ENCODE data around the gene SH3PXD2B. TPM values are rescaled to one million over a fixed set of nuclear protein-coding genes. Genes with fewer than 3 reads are reported as not detected.
A peak's percentile ranks its signal among the peaks of the same experiment; 100 is the strongest.

Gene SH3PXD2B
- total RNA-seq, 1 donor from 2014 or later: 60.8 TPM

- no peak overlapping the region for H3K4me3 ChIP-seq
- intact Hi-C loops (cut with DNase I): no loop called here
- no peak for DNase-seq (ENCODE audit: low spot score in 2 of 2)
- no peak for TF ChIP-seq CTCF (IDR thresholded peaks at IDR 0.05)
- peaks cover 0 to 3% of the 10 kb centered on the region in 2 donors for H3K36me3 ChIP-seq
- H3K4me1 ChIP-seq: peaks cover 9 to 33% of the 10 kb centered on the region in 2 donors
- H3K27ac ChIP-seq: no peak overlapping the region
- no peaks in the 10 kb centered on the region for H3K9me3 ChIP-seq
- H3K27me3 ChIP-seq: no peaks in the 10 kb centered on the region
Observed at GRCh38 chr5:172422255-172422654, 32.1 kb downstream of the SH3PXD2B start.

DNA sequence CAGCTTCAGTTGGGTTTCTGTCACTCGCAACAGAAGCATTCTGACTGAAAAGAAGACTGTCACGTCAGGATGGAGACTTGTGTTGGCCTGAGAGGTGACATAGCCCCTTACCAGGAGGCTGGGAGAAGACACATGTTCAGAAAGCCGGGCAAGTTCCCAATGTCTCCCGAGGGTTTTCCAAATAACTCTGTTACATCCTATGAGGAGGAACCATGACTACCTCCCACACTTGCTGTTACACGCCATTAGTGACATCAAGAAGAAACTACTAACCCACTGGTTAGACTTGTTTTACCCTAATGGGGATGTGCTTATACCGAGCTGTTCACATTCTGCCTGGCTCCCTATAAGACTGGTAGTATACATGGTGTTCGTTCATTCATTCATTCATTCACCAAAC lies 33.3 kb downstream of the SH3PXD2B start:
- H3K4me3 ChIP-seq: no peak overlapping the region
- H3K9me3 ChIP-seq: no peaks in the 10 kb centered on the region
- H3K27me3 ChIP-seq: no peaks in the 10 kb centered on the region
- peak overlapping the region; percentile 71 to 81 for H3K27ac ChIP-seq
- peaks cover 0 to 3% of the 10 kb centered on the region in 2 donors for H3K36me3 ChIP-seq
- no peak for DNase-seq (ENCODE audit: low spot score in 2 of 2)
- H3K4me1 ChIP-seq: peaks cover 10 to 28% of the 10 kb centered on the region in 2 donors
- no peak for TF ChIP-seq CTCF (IDR thresholded peaks at IDR 0.05)
- intact Hi-C loops (cut with DNase I): no loop called here

- peak in 1 of 2 donors; percentile 89 for DNase-seq (ENCODE audit: low spot score in 2 of 2)
- H3K27ac ChIP-seq: peak overlapping the region; percentile 71 to 81
- no peaks in the 10 kb centered on the region for H3K27me3 ChIP-seq
- peaks cover 10 to 31% of the 10 kb centered on the region in 2 donors for H3K4me1 ChIP-seq
- no peaks in the 10 kb centered on the region for H3K9me3 ChIP-seq
- no peak for TF ChIP-seq CTCF (IDR thresholded peaks at IDR 0.05)
- H3K36me3 ChIP-seq: peaks cover 0 to 7% of the 10 kb centered on the region in 2 donors
- intact Hi-C loops (cut with DNase I): no loop called here
- H3K4me3 ChIP-seq: peak overlapping the region in 1 of 2 donors; percentile 19
Observed at GRCh38 chr5:172420235-172420939, 33.9 kb downstream of the SH3PXD2B start.

DNA sequence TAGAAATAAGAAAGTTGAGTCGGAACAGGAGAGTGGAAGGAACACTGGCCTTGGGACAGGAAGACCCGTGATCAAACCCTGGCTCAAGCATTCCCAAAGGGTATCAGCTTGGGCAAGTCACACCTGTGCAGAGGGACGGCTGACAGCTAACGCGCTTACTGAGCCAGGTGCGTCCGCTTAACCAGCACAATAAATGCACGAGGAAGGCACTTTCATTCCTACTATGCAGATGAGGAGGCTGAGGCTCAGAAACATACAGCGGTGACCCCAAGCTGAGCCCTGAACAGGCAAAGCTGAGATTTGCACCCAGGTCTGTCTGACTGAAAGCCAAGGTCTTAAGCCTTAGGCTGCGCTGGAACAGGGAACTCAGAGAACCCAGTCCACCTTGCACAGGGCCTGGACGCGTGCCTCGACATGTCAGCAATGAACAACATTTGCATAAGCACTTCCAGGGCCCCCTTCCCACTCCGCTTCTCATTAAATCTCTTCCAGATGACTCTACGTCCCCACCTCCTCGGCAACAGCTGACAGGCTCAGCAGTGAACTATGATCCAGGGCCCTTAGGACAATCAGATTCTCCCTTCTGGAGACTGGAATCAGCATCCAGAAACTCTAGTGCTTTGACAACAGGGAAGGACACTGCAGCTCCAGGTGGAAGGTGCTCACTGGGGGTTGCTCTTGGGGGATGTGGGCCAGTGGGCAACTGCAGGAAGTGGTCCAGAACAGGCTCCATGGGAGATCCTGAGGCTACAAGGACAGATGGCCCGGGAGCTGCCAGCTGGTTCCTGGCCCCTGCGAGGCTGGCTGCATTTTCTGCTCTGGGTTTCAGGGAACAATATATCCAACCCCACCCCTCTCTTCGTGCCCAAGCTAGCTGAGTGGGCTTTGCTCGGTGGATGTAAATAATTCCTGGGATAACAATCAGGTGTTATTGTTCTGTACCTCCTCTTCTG lies 35.2 kb downstream of the SH3PXD2B start:
- peaks cover 0 to 7% of the 10 kb centered on the region in 2 donors for H3K36me3 ChIP-seq
- H3K4me1 ChIP-seq: peaks cover 10 to 42% of the 10 kb centered on the region in 2 donors
- intact Hi-C loops (cut with DNase I): loop anchor here (1.0 kb wide), 1 partner anchor 32 kb away; no protein-coding TSS in a partner anchor
- peak overlapping the region; percentile 71 to 81 for H3K27ac ChIP-seq
- TF ChIP-seq CTCF (IDR thresholded peaks at IDR 0.05): no peak
- H3K4me3 ChIP-seq: peak overlapping the region in 1 of 2 donors; percentile 18
- H3K27me3 ChIP-seq: no peaks in the 10 kb centered on the region
- no peak for DNase-seq (ENCODE audit: low spot score in 2 of 2)
- no peaks in the 10 kb centered on the region for H3K9me3 ChIP-seq

DNA sequence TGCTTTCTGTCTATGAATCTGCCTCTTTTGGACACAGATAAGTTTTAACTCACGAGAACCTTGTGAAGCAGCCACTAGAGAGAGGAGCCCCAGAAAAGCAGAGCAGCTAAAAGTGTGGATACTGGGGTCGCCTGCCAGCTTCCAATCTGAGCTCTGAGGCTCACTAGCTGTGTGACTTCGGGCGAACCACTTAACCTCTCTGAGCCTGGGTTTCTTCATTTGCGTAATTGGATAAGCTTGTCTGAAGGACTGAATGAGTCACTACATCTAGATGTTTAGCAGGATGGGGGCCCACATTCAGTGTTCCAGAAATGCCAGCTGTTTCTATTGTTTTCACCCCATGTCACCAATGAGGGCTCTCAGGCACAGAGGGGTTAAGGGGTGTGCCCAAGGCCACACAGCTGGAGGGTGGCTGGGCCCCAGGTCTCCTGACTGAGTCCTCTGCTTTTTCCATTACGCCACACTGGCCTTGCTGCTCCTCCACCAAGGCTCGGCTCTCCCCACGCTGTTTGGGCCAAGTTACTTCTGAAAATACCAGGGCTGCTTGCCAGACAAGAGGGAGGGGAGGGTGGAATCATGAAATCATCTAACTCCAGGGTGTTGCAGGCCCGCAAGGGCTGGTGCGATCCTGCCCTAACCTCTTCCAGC lies 36.2 kb downstream of the SH3PXD2B start:
- Histone ChIP-seq H3K27ac (peak overlapping the region; percentile 71 to 81), H3K4me3 (peak overlapping the region in 1 of 2 donors; percentile 18), H3K27me3 (no peaks in the 10 kb centered on the region), H3K4me1 (peaks cover 19 to 50% of the 10 kb centered on the region in 2 donors), H3K36me3 (peaks cover 0 to 7% of the 10 kb centered on the region in 2 donors), H3K9me3 (no peaks in the 10 kb centered on the region)
- intact Hi-C loops (cut with DNase I): loop anchor here (1.0 kb wide), 1 partner anchor 33 kb away; no protein-coding TSS in a partner anchor
- no peak for TF ChIP-seq CTCF (IDR thresholded peaks at IDR 0.05)
- DNase-seq (ENCODE audit: low spot score in 2 of 2): peak; percentile 79 to 98
